Measurements from ENCODE around the gene TADA1. TPM values are rescaled to one million over a fixed set of nuclear protein-coding genes. Genes with fewer than 3 reads are reported as not detected.
A peak's percentile ranks its signal among the peaks of the same experiment; 100 is the strongest.
"Not testable (repeated sequence)": the region's sequence is repeated elsewhere in the genome, so short reads cannot be mapped to it uniquely, and the experiment has no call there.

The TADA1 gene
- total RNA-seq, 2 donors from 2014 or later = 10.9 to 11.1 TPM

DNA sequence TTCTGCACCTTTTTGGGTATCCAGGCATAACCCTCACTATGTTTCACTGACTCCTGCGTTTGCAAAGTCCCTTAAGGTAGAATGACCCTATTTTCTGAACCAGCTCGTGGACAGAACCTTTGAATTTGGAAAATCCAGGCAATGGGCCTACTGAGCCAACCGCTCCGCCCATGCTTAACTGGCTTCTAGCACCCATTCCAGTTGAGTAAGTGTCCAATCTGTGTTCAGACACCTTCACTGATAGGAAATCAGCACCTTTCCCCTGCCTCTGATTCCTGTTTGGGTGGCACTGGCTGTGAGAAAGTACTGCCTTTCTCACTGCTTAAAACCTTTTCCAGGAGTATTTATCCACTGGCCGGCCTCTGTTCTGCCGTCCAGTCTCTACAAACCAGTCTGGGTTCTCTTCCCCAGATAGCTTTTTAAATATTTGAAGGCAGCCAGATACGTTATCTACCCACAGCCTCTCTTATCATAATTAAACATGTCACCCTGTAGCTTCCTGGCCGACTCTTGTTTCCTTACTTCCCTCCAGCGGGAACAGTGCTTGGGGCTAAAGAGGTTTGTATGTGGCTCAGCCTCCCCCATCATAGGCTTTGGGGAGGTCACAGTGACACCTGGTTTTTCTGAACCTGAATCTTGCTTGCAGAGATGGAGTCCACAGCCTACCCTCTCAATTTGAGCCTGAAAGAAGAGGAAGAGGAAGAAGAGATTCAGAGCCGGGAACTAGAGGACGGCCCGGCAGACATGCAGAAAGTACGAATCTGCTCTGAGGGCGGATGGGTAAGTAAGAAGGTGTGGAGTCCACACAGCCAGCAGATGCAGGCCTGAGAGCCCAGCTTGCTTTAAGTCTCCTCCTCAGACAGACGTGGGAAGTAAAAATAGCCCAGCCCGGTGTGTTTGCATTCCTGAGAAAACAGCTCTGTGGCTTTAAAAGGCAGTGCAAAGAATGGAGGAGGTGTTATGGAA, 35.5 kb downstream of the TADA1 start:
- H3K27ac ChIP-seq = peak overlapping the region; percentile 86 to 89
- no peak for DNase-seq (ENCODE audit: low spot score)
- TF ChIP-seq, protein P1, sequence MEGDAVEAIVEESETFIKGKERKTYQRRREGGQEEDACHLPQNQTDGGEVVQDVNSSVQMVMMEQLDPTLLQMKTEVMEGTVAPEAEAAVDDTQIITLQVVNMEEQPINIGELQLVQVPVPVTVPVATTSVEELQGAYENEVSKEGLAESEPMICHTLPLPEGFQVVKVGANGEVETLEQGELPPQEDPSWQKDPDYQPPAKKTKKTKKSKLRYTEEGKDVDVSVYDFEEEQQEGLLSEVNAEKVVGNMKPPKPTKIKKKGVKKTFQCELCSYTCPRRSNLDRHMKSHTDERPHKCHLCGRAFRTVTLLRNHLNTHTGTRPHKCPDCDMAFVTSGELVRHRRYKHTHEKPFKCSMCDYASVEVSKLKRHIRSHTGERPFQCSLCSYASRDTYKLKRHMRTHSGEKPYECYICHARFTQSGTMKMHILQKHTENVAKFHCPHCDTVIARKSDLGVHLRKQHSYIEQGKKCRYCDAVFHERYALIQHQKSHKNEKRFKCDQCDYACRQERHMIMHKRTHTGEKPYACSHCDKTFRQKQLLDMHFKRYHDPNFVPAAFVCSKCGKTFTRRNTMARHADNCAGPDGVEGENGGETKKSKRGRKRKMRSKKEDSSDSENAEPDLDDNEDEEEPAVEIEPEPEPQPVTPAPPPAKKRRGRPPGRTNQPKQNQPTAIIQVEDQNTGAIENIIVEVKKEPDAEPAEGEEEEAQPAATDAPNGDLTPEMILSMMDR (IDR thresholded peaks at IDR 0.05) = no peak
- H3K9me3 ChIP-seq = no peaks in the 10 kb centered on the region
- peaks cover 0 to 67% of the 10 kb centered on the region in 2 donors for H3K4me1 ChIP-seq
- H3K4me3 ChIP-seq = peak overlapping the region; percentile 62 to 73
- peaks cover 30% of the 10 kb centered on the region for H3K36me3 ChIP-seq
- no peaks in the 10 kb centered on the region for H3K27me3 ChIP-seq

DNA sequence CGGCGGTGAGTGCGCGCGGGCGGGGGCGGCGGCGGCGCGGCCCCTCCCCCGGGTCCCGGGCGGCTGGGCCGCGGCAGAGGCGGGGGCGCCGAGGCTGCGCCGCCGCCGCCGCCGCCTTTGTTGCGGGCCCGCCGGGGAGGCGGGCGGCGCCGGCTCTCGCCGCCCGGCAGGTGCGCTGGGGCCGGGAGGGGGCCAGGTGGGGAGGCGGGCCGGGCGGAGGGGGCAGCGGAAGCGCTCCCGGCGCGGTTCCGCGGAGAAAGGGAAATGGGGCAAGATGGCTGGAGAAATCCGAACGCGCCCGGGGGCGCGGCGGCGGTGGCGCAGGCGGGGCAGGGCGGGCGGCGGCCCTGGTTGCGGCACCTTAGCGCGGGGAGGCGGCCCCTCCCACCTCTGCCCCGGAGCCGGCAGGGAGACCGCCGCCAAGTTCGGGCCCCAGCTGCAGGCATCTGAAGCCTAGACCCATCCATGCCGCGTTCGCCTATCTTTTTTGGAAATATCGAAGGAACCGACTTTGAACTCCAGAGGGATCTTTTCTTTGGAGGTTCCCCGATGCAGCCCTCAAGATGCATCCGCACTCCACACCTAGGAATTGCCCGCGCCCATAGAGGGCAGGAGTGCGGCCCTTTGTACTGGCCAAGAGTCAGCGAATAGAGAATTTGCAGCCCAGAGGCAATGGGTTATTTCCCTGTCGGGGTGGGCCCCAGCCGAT, 36.3 kb downstream of the TADA1 start:
- TF ChIP-seq, protein P1 (IDR thresholded peaks at IDR 0.05) = peak in 1 of 2 donors; percentile 43
- Histone ChIP-seq H3K27ac (peak overlapping the region; percentile 86 to 89), H3K4me3 (peak overlapping the region; percentile 62 to 73), H3K36me3 (peaks cover 30% of the 10 kb centered on the region), H3K9me3 (no peaks in the 10 kb centered on the region), H3K4me1 (peaks cover 0 to 59% of the 10 kb centered on the region in 2 donors), H3K27me3 (no peaks in the 10 kb centered on the region)
- DNase-seq (ENCODE audit: low spot score) = no peak

DNA sequence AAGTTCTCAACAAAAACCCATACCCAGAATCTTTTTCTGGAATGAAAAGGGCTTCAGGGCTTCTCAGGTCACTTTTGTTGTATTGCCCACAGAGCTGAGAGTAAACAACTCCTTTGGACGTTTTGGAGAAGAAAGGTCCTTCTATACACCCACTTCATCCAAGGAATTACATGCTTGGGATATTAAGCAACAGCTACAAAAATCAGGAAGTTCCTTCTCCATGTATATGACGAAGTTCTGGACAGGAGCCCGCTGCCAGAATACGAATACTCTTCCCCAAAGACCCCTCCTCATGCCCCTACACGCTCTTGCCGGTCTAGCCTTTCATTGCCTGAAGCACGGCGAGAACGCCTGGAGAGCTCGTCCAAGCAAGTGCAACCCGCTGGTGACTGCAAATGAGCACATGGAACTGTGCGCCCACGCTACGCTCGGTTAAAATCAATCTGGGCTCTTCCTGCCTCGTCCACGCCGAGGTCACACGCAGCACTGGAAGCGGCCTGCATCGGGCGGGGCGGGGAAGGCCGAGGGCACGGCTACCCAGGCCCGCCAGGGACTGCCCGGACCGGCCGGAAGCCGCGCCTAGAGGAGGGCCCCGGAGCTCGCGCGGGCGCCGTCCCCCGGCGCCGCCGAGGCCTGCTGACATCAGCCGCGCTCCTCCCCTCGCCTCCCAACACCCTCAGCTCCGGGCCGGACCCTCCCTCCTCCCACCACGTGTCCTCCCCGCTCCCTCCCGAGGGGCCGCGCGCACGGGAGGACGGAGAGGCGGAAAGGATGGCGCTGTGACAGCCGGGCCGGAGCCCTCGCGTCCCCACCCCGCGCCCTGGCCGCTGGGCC, 37.1 kb downstream of the TADA1 start, which contains the start of gene POGK:
TSS of gene POGK (plus strand) at position 710 of the 834 bp plus-strand sequence. CDS start 1,482 bp downstream, outside the sequence.
- peaks cover 0 to 51% of the 10 kb centered on the region in 2 donors for H3K4me1 ChIP-seq
- DNase-seq (ENCODE audit: low spot score) = peak; percentile 91

DNA sequence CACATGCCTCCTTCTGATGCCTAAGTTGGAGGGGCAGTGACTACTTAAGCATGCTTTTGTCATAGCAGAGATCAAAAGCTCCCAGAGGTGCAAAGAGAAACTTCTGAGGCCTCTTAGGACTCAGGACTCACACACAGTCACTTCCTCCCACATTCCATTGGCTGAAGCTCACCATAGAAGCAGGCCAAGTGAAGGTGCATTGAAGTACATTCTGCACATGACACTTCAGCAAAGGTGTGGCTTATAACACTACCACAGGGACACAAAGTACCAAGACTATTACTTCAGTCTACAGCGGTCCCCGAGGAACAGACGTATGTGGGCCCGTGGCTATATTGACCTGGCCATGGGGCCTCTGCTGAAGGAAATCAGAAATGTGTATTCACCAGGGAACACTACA, 39.3 kb downstream of the TADA1 start:
- peaks cover 0 to 28% of the 10 kb centered on the region in 2 donors for H3K4me1 ChIP-seq
- peaks cover 8% of the 10 kb centered on the region for H3K36me3 ChIP-seq
- H3K4me3 ChIP-seq = no peak overlapping the region
- H3K27ac ChIP-seq = no peak overlapping the region
- H3K27me3 ChIP-seq = no peaks in the 10 kb centered on the region
- TF ChIP-seq, protein P1 (IDR thresholded peaks at IDR 0.05) = no peak
- DNase-seq (ENCODE audit: low spot score) = no peak
- H3K9me3 ChIP-seq = no peaks in the 10 kb centered on the region

More for the DNA sequence above, 37.1 kb downstream of the TADA1 start, which contains the start of gene POGK:
- Histone ChIP-seq H3K9me3 (no peaks in the 10 kb centered on the region), H3K27me3 (no peaks in the 10 kb centered on the region), H3K4me3 (peak within 1 kb of the TSS; percentile 62 to 73), H3K36me3 (peaks cover 30% of the 10 kb centered on the region), H3K27ac (peak within 1 kb of the TSS; percentile 86 to 89)
- TF ChIP-seq, protein P1 (IDR thresholded peaks at IDR 0.05) = no peak

DNA sequence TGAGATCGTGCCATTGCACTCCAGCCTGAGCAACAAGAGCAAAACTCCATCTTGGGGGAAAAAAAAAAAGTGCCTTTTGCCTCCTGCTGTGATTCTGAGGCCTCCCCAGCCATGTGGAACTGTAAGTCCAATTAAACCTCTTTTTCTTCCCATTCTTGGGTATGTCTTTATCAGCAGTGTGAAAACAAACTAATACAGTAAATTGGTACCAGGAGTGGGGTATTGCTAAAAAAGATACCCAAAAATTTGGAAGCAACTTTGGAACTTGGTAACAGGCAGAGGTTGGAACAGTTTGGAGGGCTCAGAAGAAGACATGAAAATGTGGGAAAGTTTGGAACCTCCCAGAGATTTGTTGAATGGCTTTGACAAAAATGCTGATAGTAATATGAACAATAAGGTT, 46.3 kb downstream of the TADA1 start:
- H3K36me3 ChIP-seq; H3K4me1 ChIP-seq; H3K27ac ChIP-seq; H3K4me3 ChIP-seq; DNase-seq (ENCODE audit: low spot score); H3K27me3 ChIP-seq: not testable (repeated sequence)
- H3K9me3 ChIP-seq = peaks cover 0 to 22% of the 10 kb centered on the region in 2 donors

All from right atrium auricular region (tissue), 2 donors.